Cortex of kidney (tissue), 1 donor: ENCODE data around the gene MUCL3.
"Not testable (repeated sequence)": the region's sequence is repeated elsewhere in the genome, so short reads cannot be mapped to it uniquely, and the experiment has no call there.

ENCODE experiments used
- DNase-seq: peaks from one replicate; lab custom pipeline; 2025; lab: John Stamatoyannopoulos, UW

The MUCL3 gene

DNA sequence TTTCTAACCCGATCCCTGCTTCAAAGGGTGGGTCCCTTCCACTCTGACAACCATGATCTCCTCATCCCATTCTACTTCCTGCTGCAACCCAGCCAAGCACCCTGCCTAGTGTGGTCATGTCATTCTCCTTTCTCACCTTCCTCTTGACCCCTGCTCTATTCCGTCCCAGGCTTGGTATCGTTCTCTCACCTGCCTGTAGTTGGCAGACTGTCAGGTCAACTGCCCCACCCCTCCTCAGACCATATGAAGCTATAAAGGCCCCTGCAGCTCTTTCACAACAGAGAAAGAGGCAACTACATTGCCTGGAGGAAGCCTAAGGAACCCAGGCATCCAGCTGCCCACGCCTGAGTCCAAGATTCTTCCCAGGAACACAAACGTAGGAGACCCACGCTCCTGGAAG is 42.7 kb downstream of the MUCL3 start, which contains the start of gene MUC21:
Gene MUC21 (plus strand): TSS at position 280 of the 400 bp plus-strand sequence. CDS start 241 bp downstream, outside the sequence.
- DNase-seq: no peak

DNA sequence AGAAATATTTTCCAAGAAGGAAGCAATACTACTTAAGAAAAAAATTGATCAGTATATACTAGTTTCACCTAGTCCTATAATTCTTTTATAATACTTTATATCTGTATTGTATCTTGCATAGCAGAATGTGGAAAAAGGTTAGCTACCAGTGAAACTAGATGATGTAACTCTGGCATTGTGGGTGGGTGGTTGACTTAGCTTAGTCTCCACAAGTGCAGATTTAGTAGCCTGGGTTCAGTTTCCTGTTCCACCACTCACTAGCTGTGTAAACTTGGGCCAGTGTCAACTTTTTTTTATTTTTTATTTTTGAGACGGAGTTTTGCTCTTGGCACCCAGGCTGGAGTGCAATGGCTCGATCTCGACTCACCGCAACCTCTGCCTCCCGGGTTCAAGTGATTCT is 44.7 kb downstream of the MUCL3 start:
- no peak for DNase-seq

DNA sequence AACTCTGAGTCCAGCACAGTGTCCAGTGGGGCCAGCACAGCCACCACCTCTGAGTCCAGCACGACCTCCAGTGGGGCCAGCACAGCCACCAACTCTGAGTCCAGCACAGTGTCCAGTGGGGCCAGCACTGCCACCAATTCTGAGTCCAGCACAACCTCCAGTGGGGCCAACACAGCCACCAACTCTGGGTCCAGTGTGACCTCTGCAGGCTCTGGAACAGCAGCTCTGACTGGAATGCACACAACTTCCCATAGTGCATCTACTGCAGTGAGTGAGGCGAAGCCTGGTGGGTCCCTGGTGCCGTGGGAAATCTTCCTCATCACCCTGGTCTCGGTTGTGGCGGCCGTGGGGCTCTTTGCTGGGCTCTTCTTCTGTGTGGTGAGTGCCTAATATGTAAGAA is 46.5 kb downstream of the MUCL3 start:
- DNase-seq: no peak

DNA sequence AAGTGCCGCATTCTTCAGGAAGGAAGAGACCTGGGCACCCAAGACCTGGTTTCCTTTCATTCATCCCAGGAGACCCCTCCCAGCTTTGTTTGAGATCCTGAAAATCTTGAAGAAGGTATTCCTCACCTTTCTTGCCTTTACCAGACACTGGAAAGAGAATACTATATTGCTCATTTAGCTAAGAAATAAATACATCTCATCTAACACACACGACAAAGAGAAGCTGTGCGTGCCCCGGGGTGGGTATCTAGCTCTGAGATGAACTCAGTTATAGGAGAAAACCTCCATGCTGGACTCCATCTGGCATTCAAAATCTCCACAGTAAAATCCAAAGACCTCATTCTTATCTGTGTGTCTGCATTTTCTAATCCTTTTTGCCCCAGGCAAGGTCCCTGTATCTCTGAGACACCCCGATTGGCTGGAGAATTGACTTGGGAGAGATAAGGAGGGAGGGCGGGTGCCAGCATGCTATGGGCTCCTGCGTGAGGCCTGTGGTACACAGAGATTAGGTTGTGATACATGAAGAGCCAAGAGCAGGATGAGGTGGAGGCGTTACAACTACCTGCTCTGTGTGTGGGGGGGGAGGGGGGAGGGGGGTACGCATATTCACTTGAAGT is 47.5 kb downstream of the MUCL3 start:
- no peak for DNase-seq

DNA sequence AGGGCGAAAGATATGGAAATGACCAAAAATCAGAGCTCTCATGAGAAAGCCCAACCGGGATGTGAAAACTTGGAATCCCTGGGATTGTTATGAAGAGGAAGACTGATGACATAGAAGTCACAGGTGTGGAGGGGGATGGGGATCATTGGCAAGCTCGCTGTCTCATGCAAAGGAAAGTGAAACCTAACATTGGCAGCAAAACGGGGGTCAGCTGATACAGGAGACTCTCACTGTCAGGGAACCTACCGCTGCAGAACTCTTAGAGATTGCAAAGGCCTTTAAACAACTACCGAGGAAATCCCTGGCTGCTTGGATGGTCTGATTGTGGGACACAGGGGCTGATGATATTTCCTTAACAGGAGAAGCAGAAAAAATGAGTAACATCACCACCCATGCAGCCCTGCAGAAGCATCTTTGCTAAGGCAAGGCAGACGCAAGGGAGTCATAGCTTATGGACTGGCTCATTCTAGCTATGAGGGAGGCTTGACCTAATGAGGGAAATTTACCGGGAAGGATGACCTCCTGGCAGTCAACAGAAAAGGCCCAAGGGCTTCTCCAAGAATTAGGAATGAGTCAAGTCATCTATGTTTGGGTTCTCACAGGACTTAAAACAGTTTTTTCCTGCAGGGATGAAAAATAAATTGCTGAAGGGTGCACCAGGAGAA is 49.8 kb downstream of the MUCL3 start:
- no peak for DNase-seq

DNA sequence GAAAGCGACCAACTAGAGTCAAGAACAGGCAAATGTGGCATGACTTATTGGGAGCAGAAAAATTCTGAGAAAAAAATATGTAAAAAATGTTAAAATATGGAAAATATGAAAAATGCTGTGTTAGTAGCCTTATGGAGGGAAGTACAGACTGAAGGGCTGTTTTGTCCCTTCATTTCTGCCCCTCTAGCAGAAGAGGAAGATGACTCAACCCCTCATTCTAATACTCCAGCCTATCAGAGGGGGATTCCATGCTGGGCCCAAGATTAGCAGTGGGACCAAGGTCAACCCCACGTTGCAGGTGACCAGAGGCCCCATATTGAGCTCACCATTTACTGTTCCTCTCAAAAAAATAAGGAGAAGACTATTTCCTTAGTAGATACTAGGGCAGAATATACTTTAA is 51.1 kb downstream of the MUCL3 start:
- no peak for DNase-seq

DNA sequence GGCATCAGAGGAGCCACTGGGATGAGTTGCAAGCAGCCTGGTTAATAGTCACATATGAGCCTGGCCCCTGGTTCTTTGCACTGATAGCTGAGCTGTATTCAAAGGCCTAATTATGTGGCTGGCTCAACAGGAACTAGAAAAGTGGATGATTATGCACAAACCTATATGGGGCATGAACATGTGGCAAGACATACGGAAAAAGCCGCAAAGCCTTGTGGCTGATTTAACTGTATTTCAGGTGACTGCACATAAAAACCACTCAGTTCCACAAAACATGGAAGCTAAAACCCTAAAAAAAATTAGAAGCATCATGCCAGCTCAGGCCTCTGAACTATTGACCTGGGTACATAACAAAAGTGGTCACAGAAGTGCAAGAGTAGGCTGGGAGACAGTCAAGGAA is 56.5 kb downstream of the MUCL3 start:
- no peak for DNase-seq

DNA sequence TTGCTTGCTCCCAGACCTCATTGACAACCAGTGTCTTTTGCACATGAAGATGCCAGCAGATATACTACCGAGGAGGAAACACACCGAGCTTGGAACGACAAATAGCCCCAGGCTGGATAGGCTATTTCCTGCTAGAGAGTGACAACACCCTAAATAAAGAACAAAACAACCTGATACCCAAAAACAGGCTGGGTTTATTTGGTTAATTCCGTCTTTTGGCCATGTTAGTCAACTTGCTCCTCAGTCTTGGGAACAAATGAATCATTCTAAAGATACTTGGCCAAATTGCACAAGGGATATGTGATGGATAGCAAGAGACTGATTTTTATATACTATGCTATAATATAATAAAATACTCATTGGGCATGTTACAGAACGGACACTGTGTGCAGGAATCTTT is 58.0 kb downstream of the MUCL3 start:
- DNase-seq: no peak

DNA sequence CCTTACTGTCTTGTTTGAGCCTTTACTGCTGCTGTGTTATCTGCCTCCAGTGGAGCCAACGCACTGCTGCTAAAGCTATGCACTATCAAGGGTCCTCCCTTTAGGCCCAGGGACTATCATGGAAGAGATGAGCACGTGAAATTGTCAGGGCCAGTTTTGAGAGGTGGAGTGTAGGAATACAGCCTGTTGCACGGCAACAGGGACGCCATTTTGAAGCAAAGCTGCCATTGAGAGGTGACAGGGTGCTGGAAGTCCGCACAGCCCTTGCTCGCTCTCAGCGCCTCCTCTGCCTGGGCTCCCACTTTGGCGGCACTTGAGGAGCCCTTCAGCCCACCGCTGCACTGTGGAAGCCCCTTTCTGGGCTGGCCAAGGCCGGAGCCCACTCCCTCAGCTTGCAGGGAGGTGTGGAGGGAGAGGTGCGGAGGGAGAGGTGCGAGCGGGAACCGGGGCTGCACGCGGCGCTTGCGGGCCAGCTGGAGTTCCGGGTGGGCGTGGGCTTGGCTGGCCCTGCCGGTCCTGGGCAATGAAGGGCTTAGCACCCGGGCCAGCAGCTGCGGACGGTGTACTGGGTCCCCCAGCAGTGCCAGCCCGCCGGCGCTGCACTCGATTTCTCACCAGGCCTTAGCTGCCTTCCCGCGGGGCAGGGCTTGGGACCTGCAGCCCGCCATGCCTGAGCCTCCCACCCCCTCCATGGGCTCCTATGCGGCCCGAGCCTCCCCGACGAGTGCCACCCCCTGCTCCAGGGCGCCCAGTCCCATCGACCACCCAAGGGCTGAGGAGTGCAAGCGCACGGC is 59.5 kb downstream of the MUCL3 start:
- not testable (repeated sequence) for DNase-seq

DNA sequence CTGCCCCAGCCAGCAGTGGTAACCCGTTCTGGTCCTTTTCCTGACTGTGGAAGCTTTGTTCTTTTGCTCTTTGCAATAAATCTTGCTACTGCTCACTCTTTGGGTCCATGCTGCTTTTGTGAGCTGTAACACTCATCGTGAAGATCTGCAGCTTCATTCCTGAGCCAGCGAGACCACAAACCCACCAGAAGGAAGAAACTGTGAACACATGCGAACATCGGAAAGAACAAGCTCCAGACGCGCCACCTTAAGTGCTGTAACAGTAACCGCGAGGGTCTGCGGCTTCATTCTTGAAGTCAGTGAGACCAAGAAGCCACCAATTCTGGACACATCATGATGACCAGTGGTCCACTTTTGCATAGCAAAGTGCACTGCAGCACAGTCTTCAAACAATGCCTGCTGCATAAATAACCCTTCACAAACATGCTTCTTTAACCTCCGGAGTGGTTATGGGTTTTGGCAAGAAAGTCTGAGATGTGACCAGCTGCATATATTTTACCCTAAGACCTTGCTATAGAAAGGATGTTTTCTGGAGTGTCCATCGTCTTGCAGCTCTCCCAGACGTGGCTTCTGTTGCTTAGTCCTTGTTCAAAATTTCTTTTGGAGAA is 60.6 kb downstream of the MUCL3 start:
- no peak for DNase-seq

DNA sequence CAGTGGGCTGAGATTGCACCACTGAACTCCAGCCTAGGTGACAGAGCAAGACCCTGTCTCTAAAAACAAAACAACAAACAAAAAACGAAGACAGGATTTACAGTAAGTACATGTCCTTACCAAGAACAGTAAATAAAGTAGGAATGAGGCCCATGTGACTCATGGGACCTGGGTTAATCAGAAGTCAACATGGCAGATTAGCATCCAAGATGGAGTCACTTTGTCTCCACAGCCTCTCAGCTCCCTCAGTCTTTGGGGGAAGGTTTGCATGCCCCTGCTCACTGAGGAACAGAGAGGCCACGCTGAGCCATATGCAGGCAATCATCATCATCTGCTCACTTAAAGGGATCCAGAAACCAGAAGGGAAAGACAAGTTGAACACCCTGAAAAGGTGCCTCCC is 61.7 kb downstream of the MUCL3 start:
- no peak for DNase-seq
